HepG2 (cell line): Measurements from ENCODE around the gene RNF13. TPM values are rescaled to one million over a fixed set of nuclear protein-coding genes. Genes with fewer than 3 reads are reported as not detected.

ENCODE experiments used
- ATAC-seq: fragments of 200-7000 bp; cut with Tn5 transposase; 3 replicates; pipeline ENCODE4 v1.9.1; 2020; ENCODE audit warnings: mild to moderate bottlenecking, moderate library complexity
- BruUV-seq: library from RNA; stranded (reverse); fragments of 400-500 nt; replicated peaks from 2 replicates; lab custom pipeline; 2021; lab: Mats Ljungman, UMichigan
- CTCF ChIA-PET: fragments of 300-600 bp; formaldehyde crosslinking; extraction: SDS; loops from one replicate; lab custom pipeline; 2021; ENCODE audit warnings: low total read pairs, inconsistent platforms, low intra/inter-chr PET ratio; lab: Yijun Ruan, JAX
- POLR2A ChIA-PET: fragments of 350-600 bp; sonication (Branson Sonifier 250); formaldehyde crosslinking; loops from one replicate; lab custom pipeline; 2020; ENCODE audit warnings: antibody characterized with exemption, inconsistent platforms; lab: Yijun Ruan, JAX
- DNase-seq: peaks from one replicate; pipeline ENCODE4 v3.0.0-alpha.2; 2015; ENCODE audit warnings: low spot score
- FAIRE-seq: peaks from 3 replicates; lab custom pipeline; 2011; peaks lifted over from hg19 to GRCh38; lab: Jason Lieb, UNC
- H2AFZ ChIP-seq: one replicate; pipeline ENCODE4 v1.6.1; 2011; ENCODE audit warnings: low read length, inconsistent platforms
- H3K27ac ChIP-seq: fragments of 300-600 bp; 3 replicates; pipeline ENCODE4 v1.8.0; 2011; ENCODE audit warnings: mixed run types, mild to moderate bottlenecking, mixed read lengths, low read length, inconsistent platforms; ENCODE audit not compliant: insufficient read depth; ENCODE audit errors: extremely low read length
- H3K27me3 ChIP-seq, 2 experiments: fragments of 200-600 bp in 1 of 2; 2 replicates in 1 of 2; 3 replicates in 1 of 2; pipeline versions ENCODE4 v1.6.0 to v1.8.0; 2011; ENCODE audit warnings: low read length in 2 of 2, mild to moderate bottlenecking in 2 of 2, moderate library complexity in 2 of 2, inconsistent platforms in 1 of 2; ENCODE audit not compliant: insufficient read depth in 2 of 2, control insufficient read depth in 1 of 2
- H3K36me3 ChIP-seq, 2 experiments: fragments of 200-600 bp in 1 of 2; replicated peaks in 1 of 2; 2 replicates in 1 of 2; 3 replicates in 1 of 2; pipeline versions ENCODE4 v1.5.1 to v1.8.0; 2011; ENCODE audit warnings: low read length in 2 of 2, inconsistent platforms in 1 of 2; ENCODE audit not compliant: insufficient read depth in 2 of 2, control insufficient read depth in 1 of 2
- H3K4me1 ChIP-seq: 2 replicates; pipeline ENCODE4 v1.5.1; 2012; ENCODE audit warnings: low read length, inconsistent platforms; ENCODE audit not compliant: insufficient read depth
- H3K4me2 ChIP-seq: 2 replicates; pipeline ENCODE4 v1.6.0; 2011; ENCODE audit warnings: low read depth, low read length, inconsistent platforms
- H3K4me3 ChIP-seq, 3 experiments: fragments of 200-600 bp in 1 of 3; sonication (generic), shearing (Covaris generic) in 1 of 3; replicated peaks in 1 of 3; 2 replicates each; pipeline ENCODE4 v1.5.1; 2011 to 2016; ENCODE audit warnings: low read length in 3 of 3, inconsistent platforms in 2 of 3, low read depth in 2 of 3, mild to moderate bottlenecking in 2 of 3, control low read depth in 1 of 3, mixed read lengths in 1 of 3; ENCODE audit not compliant: insufficient read depth in 1 of 3
- H3K79me2 ChIP-seq: one replicate; pipeline ENCODE4 v1.6.1; 2011; ENCODE audit warnings: low read length, inconsistent platforms; ENCODE audit not compliant: insufficient read depth
- H3K9ac ChIP-seq: 2 replicates; pipeline ENCODE4 v1.6.0; 2011; ENCODE audit warnings: mild to moderate bottlenecking, low read depth, low read length, inconsistent platforms; ENCODE audit not compliant: insufficient read depth
- H3K9me3 ChIP-seq: 2 replicates; pipeline ENCODE4 v1.5.1; 2012; ENCODE audit warnings: mild to moderate bottlenecking, low read length
- H4K20me1 ChIP-seq: 2 replicates; pipeline ENCODE4 v1.6.0; 2011; ENCODE audit warnings: inconsistent platforms, mild to moderate bottlenecking, low read length, moderate library complexity; ENCODE audit not compliant: insufficient read depth
- ASH2L ChIP-seq: fragments of 300-600, 200-600 bp; sonication (generic); IDR thresholded peaks from 2 replicates; pipeline ENCODE4 v1.7.0; 2017; ENCODE audit warnings: low read depth, mild to moderate bottlenecking, moderate library complexity, mixed read lengths, low read length; ENCODE audit not compliant: insufficient read length
- GFI1 ChIP-seq: sonication (generic); formaldehyde crosslinking; IDR thresholded peaks from 2 replicates; pipeline ENCODE4 v1.5.0; 2020; ENCODE audit warnings: missing genetic modification reagents, mild to moderate bottlenecking, borderline replicate concordance
- SMC3 ChIP-seq: IDR thresholded peaks from 2 replicates; pipeline ENCODE4 v1.6.1; 2011; ENCODE audit warnings: low read length, improper control_type of control experiment
- SNAI1 ChIP-seq: sonication (generic); formaldehyde crosslinking; IDR thresholded peaks from 2 replicates; pipeline ENCODE4 v1.5.0; 2020; ENCODE audit warnings: mild to moderate bottlenecking, missing genetic modification reagents, borderline replicate concordance
- WIZ ChIP-seq: sonication (generic); formaldehyde crosslinking; IDR thresholded peaks from 2 replicates; pipeline ENCODE4 v1.5.1; 2020; ENCODE audit warnings: mild to moderate bottlenecking, missing genetic modification reagents
- ZBTB21 ChIP-seq: sonication (generic); formaldehyde crosslinking; IDR thresholded peaks from 2 replicates; pipeline ENCODE4 v1.4.0; 2020; ENCODE audit warnings: missing genetic modification reagents
- ZNF207 ChIP-seq: fragments of 450-650 bp; IDR thresholded peaks from 2 replicates; pipeline ENCODE4 v1.6.1; 2016; ENCODE audit warnings: antibody characterized with exemption, borderline replicate concordance
- ZNF326 ChIP-seq: sonication (generic); formaldehyde crosslinking; IDR thresholded peaks from 2 replicates; pipeline ENCODE4 v1.4.0; 2020; ENCODE audit warnings: missing genetic modification reagents, borderline replicate concordance
- ZNF496 ChIP-seq: sonication (generic); formaldehyde crosslinking; IDR thresholded peaks from 2 replicates; pipeline ENCODE4 v1.8.1; 2023; ENCODE audit warnings: mild to moderate bottlenecking, moderate library complexity, missing genetic modification reagents; ENCODE audit not compliant: insufficient replicate concordance
- ZNF629 ChIP-seq: sonication (generic); formaldehyde crosslinking; conservative IDR thresholded peaks from 2 replicates; pipeline ENCODE4 v1.5.0; 2020; ENCODE audit warnings: missing genetic modification reagents
- ZNF800 ChIP-seq: sonication (generic); formaldehyde crosslinking; IDR thresholded peaks from 2 replicates; pipeline ENCODE4 v1.4.0; 2020; ENCODE audit warnings: missing genetic modification reagents
- WGBS: methylation state at CpG from one replicate; pipeline ENCODE4 v1.1.6; 2017; ENCODE audit warnings: low lambda C conversion rate; 5-methylcytosine and 5-hydroxymethylcytosine counted together
- in situ Hi-C: cut with HindIII; loops from 2 replicates; pipeline ENCODE4 v1.10.0; 2017; ENCODE audit warnings: low pct_unique_long_range_greater_than_20kb; ENCODE audit not compliant: extremely low pct_ligation_motif_present
- intact Hi-C: fragments of 100-400 bp; cut with micrococcal nuclease; formaldehyde crosslinking; loops from one replicate; pipeline ENCODE4 v1.10.0; 2022; ENCODE audit not compliant: unreplicated experiment
- polyA plus RNA-seq, 8 experiments: library from polyadenylated mRNA; depleted of rRNA in 3 of 8; stranded (reverse) in 7 of 8; unstranded in 1 of 8; fragments of >200 nt; fragmentation: Illumina TruSeq in 4 of 8; extraction: Trizol in 4 of 8; gene quantifications; 2 replicates each; pipeline versions ENCODE4 v1.2.1 to v1.2.3, GENCODE V29; 2011 to 2016; ENCODE audit warnings: low read depth in 4 of 8, missing spikeins in 1 of 8, mixed read lengths in 1 of 8; ENCODE audit not compliant: insufficient read depth in 1 of 8
- total RNA-seq, 5 experiments: library from RNA; depleted of rRNA; stranded (reverse); fragments of >200 nt; fragmentation: Illumina TruSeq; extraction: Trizol; gene quantifications; 2 replicates each; pipeline ENCODE4 v1.2.3, GENCODE V29; 2016; ENCODE audit warnings: low read depth in 1 of 5
- TF ChIP-seq, protein P1 (sequence below): sonication (generic); formaldehyde crosslinking; IDR thresholded peaks from 2 replicates; pipeline ENCODE4 v1.4.0; 2020; ENCODE audit warnings: missing genetic modification reagents, borderline replicate concordance
- TF ChIP-seq, protein P2 (sequence below): sonication (generic); formaldehyde crosslinking; IDR thresholded peaks from 2 replicates; pipeline ENCODE4 v1.4.0; 2020; ENCODE audit warnings: mild to moderate bottlenecking, low read depth, missing genetic modification reagents
- TF ChIP-seq, protein P3 (sequence below): IDR thresholded peaks from 2 replicates; pipeline ENCODE4 v1.6.1; 2012; ENCODE audit warnings: inconsistent platforms

RNF13 gene
- total and polyA plus RNA-seq, 2 of the 13 experiments (the other 11 are each of a cell fraction or from before 2014, with no cell fraction given): 39.8 to 46.0 TPM

- in situ Hi-C loops (no loop called here), intact Hi-C loops (no loop called here)
- Histone ChIP-seq H3K4me3 (no peak overlapping the region), H3K36me3 (no peaks in the 10 kb centered on the region), H3K4me1 (no peaks in the 10 kb centered on the region), H3K79me2 (no peaks in the 10 kb centered on the region), H2AFZ (no peak overlapping the region), H3K27ac (no peak overlapping the region), H3K27me3 (no peaks in the 10 kb centered on the region), H3K4me2 (no peak overlapping the region), H3K9ac (no peak overlapping the region), H3K9me3 (peaks cover 11% of the 10 kb centered on the region), H4K20me1 (no peaks in the 10 kb centered on the region)
- WGBS: 10% methylated on average over 4 of the region's 4 CpGs
- ChIA-PET POLR2A (no interaction called here), CTCF (no interaction called here)
- no peak for DNase-seq
- BruUV-seq: no TSS peak
- FAIRE-seq: no peak
- TF ChIP-seq, protein P1, sequence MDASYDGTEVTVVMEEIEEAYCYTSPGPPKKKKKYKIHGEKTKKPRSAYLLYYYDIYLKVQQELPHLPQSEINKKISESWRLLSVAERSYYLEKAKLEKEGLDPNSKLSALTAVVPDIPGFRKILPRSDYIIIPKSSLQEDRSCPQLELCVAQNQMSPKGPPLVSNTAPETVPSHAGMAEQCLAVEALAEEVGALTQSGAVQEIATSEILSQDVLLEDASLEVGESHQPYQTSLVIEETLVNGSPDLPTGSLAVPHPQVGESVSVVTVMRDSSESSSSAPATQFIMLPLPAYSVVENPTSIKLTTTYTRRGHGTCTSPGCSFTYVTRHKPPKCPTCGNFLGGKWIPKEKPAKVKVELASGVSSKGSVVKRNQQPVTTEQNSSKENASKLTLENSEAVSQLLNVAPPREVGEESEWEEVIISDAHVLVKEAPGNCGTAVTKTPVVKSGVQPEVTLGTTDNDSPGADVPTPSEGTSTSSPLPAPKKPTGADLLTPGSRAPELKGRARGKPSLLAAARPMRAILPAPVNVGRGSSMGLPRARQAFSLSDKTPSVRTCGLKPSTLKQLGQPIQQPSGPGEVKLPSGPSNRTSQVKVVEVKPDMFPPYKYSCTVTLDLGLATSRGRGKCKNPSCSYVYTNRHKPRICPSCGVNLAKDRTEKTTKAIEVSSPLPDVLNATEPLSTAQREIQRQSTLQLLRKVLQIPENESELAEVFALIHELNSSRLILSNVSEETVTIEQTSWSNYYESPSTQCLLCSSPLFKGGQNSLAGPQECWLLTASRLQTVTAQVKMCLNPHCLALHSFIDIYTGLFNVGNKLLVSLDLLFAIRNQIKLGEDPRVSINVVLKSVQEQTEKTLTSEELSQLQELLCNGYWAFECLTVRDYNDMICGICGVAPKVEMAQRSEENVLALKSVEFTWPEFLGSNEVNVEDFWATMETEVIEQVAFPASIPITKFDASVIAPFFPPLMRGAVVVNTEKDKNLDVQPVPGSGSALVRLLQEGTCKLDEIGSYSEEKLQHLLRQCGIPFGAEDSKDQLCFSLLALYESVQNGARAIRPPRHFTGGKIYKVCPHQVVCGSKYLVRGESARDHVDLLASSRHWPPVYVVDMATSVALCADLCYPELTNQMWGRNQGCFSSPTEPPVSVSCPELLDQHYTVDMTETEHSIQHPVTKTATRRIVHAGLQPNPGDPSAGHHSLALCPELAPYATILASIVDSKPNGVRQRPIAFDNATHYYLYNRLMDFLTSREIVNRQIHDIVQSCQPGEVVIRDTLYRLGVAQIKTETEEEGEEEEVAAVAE (CRISPR knock-in tag): no peak
- TF ChIP-seq, protein P2, sequence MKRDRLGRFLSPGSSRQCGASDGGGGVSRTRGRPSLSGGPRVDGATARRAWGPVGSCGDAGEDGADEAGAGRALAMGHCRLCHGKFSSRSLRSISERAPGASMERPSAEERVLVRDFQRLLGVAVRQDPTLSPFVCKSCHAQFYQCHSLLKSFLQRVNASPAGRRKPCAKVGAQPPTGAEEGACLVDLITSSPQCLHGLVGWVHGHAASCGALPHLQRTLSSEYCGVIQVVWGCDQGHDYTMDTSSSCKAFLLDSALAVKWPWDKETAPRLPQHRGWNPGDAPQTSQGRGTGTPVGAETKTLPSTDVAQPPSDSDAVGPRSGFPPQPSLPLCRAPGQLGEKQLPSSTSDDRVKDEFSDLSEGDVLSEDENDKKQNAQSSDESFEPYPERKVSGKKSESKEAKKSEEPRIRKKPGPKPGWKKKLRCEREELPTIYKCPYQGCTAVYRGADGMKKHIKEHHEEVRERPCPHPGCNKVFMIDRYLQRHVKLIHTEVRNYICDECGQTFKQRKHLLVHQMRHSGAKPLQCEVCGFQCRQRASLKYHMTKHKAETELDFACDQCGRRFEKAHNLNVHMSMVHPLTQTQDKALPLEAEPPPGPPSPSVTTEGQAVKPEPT (CRISPR knock-in tag): no peak
- TF ChIP-seq ZNF629 (CRISPR knock-in tag): no peak
- no peak for TF ChIP-seq SNAI1 (CRISPR knock-in tag)
- TF ChIP-seq ASH2L: no peak
- no peak for TF ChIP-seq ZNF496 (CRISPR knock-in tag)
- TF ChIP-seq ZBTB21 (CRISPR knock-in tag): no peak
- TF ChIP-seq ZNF800: no peak
- TF ChIP-seq SMC3: no peak
- no peak for TF ChIP-seq ZNF207
- no peak for TF ChIP-seq ZNF326 (CRISPR knock-in tag)
- TF ChIP-seq, protein P3, sequence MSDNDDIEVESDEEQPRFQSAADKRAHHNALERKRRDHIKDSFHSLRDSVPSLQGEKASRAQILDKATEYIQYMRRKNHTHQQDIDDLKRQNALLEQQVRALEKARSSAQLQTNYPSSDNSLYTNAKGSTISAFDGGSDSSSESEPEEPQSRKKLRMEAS: no peak
- no peak for TF ChIP-seq WIZ
- TF ChIP-seq GFI1 (CRISPR knock-in tag): no peak
- no peak for ATAC-seq
These were observed 186.4 kb downstream of the RNF13 start for GRCh38 chr3:149999421-149999820.
